Measurements from ENCODE around the gene KIF15. TPM values are rescaled to one million over a fixed set of nuclear protein-coding genes. Genes with fewer than 3 reads are reported as not detected.

Gene KIF15
- total RNA-seq, 6 experiments from 2014 or later, result 4.4 to 11.9 (median 9.7) TPM

- Mint-ChIP-seq H3K4me3 (no peak within 1 kb of the TSS), H3K9me3 (no peaks in the 10 kb centered on the region), H3K27ac (no peak within 1 kb of the TSS), H3K27me3 (ENCODE audit: insufficient read depth) (peaks cover 2% of the 10 kb centered on the region; the same call in 1 of the 2 replicates), H3K36me3 (ENCODE audit: low read depth) (no peaks in the 10 kb centered on the region), H3K4me1 (ENCODE audit: low read depth) (no peaks in the 10 kb centered on the region)
- DNase-seq, result no peak
- no peak for TF ChIP-seq CTCF (IDR thresholded peaks at IDR 0.05)
These were observed 112.7 kb downstream of the KIF15 start, which contains the start of gene TGM4 for GRCh38 chr3:44874308-44874707. Gene TGM4, plus strand, starts transcription at chr3:44874608. Its CDS starts 71 bp downstream, at chr3:44874679.

DNA sequence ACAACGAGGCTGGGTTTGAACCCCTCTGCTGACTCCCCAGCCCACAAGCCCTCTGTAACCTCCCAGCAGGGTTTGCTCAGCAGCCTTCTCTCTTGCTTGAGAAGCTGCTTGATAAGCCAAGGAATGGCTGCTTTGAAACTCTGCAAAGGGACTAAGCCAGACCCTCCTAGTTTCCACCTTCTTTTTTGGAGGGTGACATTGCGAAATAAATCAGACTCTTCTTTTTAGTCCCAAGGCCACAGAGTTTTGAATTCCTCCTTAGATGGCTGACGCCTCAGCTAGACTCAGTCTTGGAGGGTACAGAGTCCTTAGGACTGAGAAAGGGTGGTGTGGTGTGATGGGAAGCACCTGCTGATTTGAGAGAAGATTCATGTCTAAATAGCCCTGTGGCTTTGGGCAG, 114.0 kb downstream of the KIF15 start:
- Mint-ChIP-seq H3K27ac (no peak overlapping the region), H3K4me3 (no peak overlapping the region), H3K27me3 (ENCODE audit: insufficient read depth) (peaks cover 2% of the 10 kb centered on the region; the same call in 1 of the 2 replicates), H3K36me3 (ENCODE audit: low read depth) (no peaks in the 10 kb centered on the region), H3K4me1 (ENCODE audit: low read depth) (no peaks in the 10 kb centered on the region), H3K9me3 (no peaks in the 10 kb centered on the region)
- no peak for TF ChIP-seq CTCF (IDR thresholded peaks at IDR 0.05)
- no peak for DNase-seq

DNA sequence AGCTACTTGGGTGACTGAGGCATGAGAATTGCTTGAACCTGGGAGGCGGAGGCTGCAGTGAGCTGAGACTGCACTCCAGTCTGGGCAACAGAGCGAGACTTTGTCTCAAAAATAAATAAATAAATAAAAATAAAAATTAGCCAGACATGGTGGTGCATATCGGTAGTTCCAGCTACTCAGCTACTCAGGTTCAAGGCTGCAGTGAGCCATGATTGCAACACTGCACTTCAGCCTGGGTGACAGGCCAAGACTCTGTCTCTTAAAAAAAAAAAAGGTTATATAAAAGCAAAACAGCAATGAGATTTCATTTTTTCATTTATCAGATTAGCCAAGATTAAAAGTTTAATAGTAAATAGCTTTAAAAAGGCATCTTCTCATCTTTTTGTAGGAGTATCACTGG, 115.7 kb downstream of the KIF15 start:
- DNase-seq, result no peak
- Mint-ChIP-seq H3K9me3 (no peaks in the 10 kb centered on the region), H3K4me1 (ENCODE audit: low read depth) (no peaks in the 10 kb centered on the region), H3K4me3 (no peak overlapping the region), H3K27me3 (ENCODE audit: insufficient read depth) (peaks cover 2% of the 10 kb centered on the region; the same call in 1 of the 2 replicates), H3K36me3 (ENCODE audit: low read depth) (no peaks in the 10 kb centered on the region), H3K27ac (no peak overlapping the region)
- no peak for TF ChIP-seq CTCF (IDR thresholded peaks at IDR 0.05)

- H3K36me3 Mint-ChIP-seq (ENCODE audit: low read depth), result no peaks in the 10 kb centered on the region
- no peak for DNase-seq
- H3K27ac Mint-ChIP-seq, result no peak overlapping the region
- no peaks in the 10 kb centered on the region for H3K9me3 Mint-ChIP-seq
- H3K27me3 Mint-ChIP-seq (ENCODE audit: insufficient read depth), result peaks cover 4% of the 10 kb centered on the region; the same call in 1 of the 2 replicates
- H3K4me1 Mint-ChIP-seq (ENCODE audit: low read depth), result peaks cover 23% of the 10 kb centered on the region
- TF ChIP-seq CTCF (IDR thresholded peaks at IDR 0.05), result no peak
- no peak overlapping the region for H3K4me3 Mint-ChIP-seq
These were observed 118.7 kb downstream of the KIF15 start for GRCh38 chr3:44880284-44880683.

DNA sequence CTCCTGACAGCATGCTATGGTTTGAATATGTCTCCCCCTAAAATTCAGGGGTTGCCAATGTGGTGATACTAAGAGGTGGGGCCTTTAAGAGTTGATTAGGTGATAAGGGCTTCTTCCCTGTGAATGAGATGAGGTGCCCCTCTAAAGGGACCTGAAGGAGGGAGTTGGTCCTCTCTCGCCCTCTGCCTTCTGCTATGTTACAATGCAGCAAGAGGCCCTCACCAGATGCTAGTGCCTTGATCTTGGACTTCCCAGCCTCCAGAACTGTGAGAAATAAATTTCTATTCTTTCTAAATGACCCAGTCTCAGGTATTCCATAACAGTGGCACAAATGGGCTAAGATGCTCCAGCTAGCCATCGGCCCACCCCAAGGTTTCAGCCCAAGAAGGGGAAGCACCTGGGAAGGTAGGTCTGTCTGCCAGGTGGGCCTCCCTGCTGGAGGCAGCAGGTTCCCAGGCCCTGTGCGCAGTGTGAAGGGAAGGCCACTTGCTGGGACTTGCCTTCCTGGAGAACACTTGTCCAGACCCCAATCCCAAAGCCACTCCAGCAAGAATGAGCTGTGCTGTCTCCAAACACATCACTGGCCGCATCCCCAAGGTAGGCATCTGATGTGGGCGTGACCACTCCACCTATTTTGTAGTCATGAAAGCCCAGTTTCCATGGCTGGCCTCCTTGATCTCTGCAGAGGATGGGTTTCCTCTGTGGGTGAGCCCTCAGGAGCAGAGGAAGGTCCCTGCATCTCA, 121.8 kb downstream of the KIF15 start:
- peak overlapping the region; percentile 60 for H3K4me3 Mint-ChIP-seq
- peaks cover 4% of the 10 kb centered on the region; the same call in 1 of the 2 replicates for H3K36me3 Mint-ChIP-seq (ENCODE audit: low read depth)
- H3K9me3 Mint-ChIP-seq, result no peaks in the 10 kb centered on the region
- H3K4me1 Mint-ChIP-seq (ENCODE audit: low read depth), result peaks cover 43% of the 10 kb centered on the region
- H3K27ac Mint-ChIP-seq, result peak overlapping the region; percentile 88
- peaks cover 4% of the 10 kb centered on the region; the same call in 1 of the 2 replicates for H3K27me3 Mint-ChIP-seq (ENCODE audit: insufficient read depth)
- no peak for DNase-seq
- peak; percentile 13; the same call in 1 of the 2 replicates for TF ChIP-seq CTCF (IDR thresholded peaks at IDR 0.05)
